Measurements from ENCODE around the gene RPTOR. TPM values are rescaled to one million over a fixed set of nuclear protein-coding genes. Genes with fewer than 3 reads are reported as not detected.
A peak's percentile ranks its signal among the peaks of the same experiment; 100 is the strongest.

Gene RPTOR
- total RNA-seq, 1 donor from 2014 or later = 35.7 TPM

GRCh38 chr17:80888276-80889160 lies 343.9 kb downstream of the RPTOR start:
- ATAC-seq (no peak), DNase-seq (ENCODE audit: low spot score) (peak; percentile 50)
- intact Hi-C loops (cut with DNase I) = no loop called here

- DNase-seq (ENCODE audit: low spot score) (no peak), ATAC-seq (no peak)
- intact Hi-C loops (cut with DNase I) = no loop called here
Measured at GRCh38 chr17:80889231-80890195, 344.9 kb downstream of the RPTOR start.

GRCh38 chr17:80890196-80890920 lies 345.7 kb downstream of the RPTOR start:
- DNase-seq (ENCODE audit: low spot score) = no peak
- ATAC-seq = no peak
- intact Hi-C loops (cut with DNase I) = no loop called here

- intact Hi-C loops (cut with DNase I) = no loop called here
- DNase-seq (ENCODE audit: low spot score) (no peak), ATAC-seq (no peak)
Measured at GRCh38 chr17:80890921-80891396, 346.3 kb downstream of the RPTOR start.

GRCh38 chr17:80891397-80892018 lies 346.9 kb downstream of the RPTOR start:
- no peak for DNase-seq (ENCODE audit: low spot score)

GRCh38 chr17:80892019-80892855 lies 347.6 kb downstream of the RPTOR start:
- peak; percentile 93 for ATAC-seq
- intact Hi-C loops (cut with DNase I) = no loop called here
- DNase-seq (ENCODE audit: low spot score) = no peak

More at GRCh38 chr17:80891397-80892018, 346.9 kb downstream of the RPTOR start:
- intact Hi-C loops (cut with DNase I) = no loop called here
- peak; percentile 43 for ATAC-seq

GRCh38 chr17:80892900-80893603 lies 348.4 kb downstream of the RPTOR start:
- ATAC-seq (no peak), DNase-seq (ENCODE audit: low spot score) (no peak)
- intact Hi-C loops (cut with DNase I) = no loop called here

- no peak for DNase-seq (ENCODE audit: low spot score)
- intact Hi-C loops (cut with DNase I) = no loop called here
Measured at GRCh38 chr17:80893604-80894438, 349.2 kb downstream of the RPTOR start.

GRCh38 chr17:80894439-80894721 lies 349.7 kb downstream of the RPTOR start:
- DNase-seq (ENCODE audit: low spot score) (no peak), ATAC-seq (no peak)
- intact Hi-C loops (cut with DNase I) = no loop called here

More at GRCh38 chr17:80893604-80894438, 349.2 kb downstream of the RPTOR start:
- no peak for ATAC-seq

GRCh38 chr17:80894726-80895125 lies 350.1 kb downstream of the RPTOR start:
- intact Hi-C loops (cut with DNase I) = no loop called here
- DNase-seq (ENCODE audit: low spot score) (no peak), ATAC-seq (no peak)

- intact Hi-C loops (cut with DNase I) = no loop called here
- no peak for DNase-seq (ENCODE audit: low spot score)
- ATAC-seq = no peak
Measured at GRCh38 chr17:80895366-80895765, 350.7 kb downstream of the RPTOR start.

- intact Hi-C loops (cut with DNase I) = loop anchor here (1.0 kb wide), 1 partner anchor 22 kb away; no protein-coding TSS in a partner anchor
- DNase-seq (ENCODE audit: low spot score) (no peak), ATAC-seq (no peak)
Measured at GRCh38 chr17:80898716-80899115, 354.1 kb downstream of the RPTOR start.

- ATAC-seq (no peak), DNase-seq (ENCODE audit: low spot score) (no peak)
- intact Hi-C loops (cut with DNase I) = no loop called here
Measured at GRCh38 chr17:80899402-80900268, 355.0 kb downstream of the RPTOR start.

- DNase-seq (ENCODE audit: low spot score) (no peak), ATAC-seq (no peak)
- intact Hi-C loops (cut with DNase I) = no loop called here
Measured at GRCh38 chr17:80901319-80901718, 356.7 kb downstream of the RPTOR start.

GRCh38 chr17:80902197-80902962 lies 357.7 kb downstream of the RPTOR start:
- intact Hi-C loops (cut with DNase I) = no loop called here
- ATAC-seq (peak; percentile 19), DNase-seq (ENCODE audit: low spot score) (no peak)

Data from sciatic nerve (tissue), 2 donors.